ENCODE results near the gene ZCCHC14. TPM values are rescaled to one million over a fixed set of nuclear protein-coding genes. Genes with fewer than 3 reads are reported as not detected.

Gene ZCCHC14
- total and polyA plus RNA-seq, 2 of the 13 experiments (the other 11 are each of a cell fraction or from before 2014, with no cell fraction given) = 12.4 to 12.5 TPM

DNA sequence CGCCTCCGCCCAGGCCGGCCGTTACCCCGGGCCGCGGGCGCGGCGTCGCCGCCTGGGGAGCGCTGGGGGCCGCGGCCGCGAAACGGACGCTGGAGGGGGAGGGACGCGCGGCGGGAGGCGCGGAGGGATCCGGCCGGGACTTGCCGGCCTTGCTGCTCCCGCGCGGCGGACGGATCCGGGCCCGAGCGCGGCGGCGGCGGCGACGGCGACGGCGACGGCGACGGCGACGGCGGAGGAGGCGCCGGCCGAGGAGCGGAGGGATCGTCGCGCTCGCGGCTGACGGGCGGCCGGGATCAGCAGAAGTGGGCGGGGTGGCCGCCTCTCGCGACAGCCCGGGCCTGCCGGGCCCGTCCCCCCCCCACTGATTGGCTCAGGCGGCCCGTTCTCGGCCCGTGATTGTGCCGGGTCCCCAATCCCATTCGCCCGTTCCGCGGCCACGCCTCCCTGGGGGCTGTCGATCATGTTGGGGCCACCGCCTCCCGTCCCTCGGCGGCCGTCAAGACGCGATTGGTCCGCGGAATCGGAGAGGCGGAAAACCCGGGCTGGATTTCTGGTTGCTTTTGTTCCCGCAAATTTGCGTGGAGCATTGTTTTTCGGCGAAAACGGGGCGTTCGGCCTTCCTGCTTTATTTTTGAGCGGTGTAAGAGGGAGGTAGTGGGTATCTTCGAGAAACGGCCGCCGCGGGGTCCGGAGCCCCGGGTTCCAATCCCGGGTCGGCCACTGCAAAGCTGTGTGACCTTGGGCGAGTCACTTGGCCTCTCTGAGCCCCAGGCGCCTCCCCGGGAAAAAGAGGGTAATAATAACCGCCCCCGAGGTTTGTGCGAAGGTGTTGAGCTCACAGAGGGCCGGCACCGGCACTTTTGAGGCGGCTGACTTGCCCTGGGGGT is at the start of gene ZCCHC14 (continued):
- peak; percentile 28; the same call in 1 of the 2 replicates for TF ChIP-seq TFE3 (CRISPR knock-in tag; IDR thresholded peaks at IDR 0.05)
- TF ChIP-seq E2F5 (CRISPR knock-in tag; conservative IDR thresholded peaks at IDR 0.05) = peak; percentile 55; the same call in 1 of the 2 replicates
- TF ChIP-seq ZNF333 (CRISPR knock-in tag; IDR thresholded peaks at IDR 0.05; ENCODE audit: borderline replicate concordance) = no peak
- TF ChIP-seq CEBPB (IDR thresholded peaks at IDR 0.05; ENCODE audit: borderline replicate concordance, low read depth, low read length) = no peak
- TF ChIP-seq SUZ12 (IDR thresholded peaks at IDR 0.05; ENCODE audit: low read depth, low read length) = no peak
- peak; percentile 75; the same call in 1 of the 2 replicates for TF ChIP-seq ZNF580 (CRISPR knock-in tag; IDR thresholded peaks at IDR 0.05; ENCODE audit: borderline replicate concordance, low read depth)
- peak; percentile 65; the same call in 1 of the 2 replicates for TF ChIP-seq SP5 (CRISPR knock-in tag; IDR thresholded peaks at IDR 0.05; ENCODE audit: borderline replicate concordance, low read depth)
- no peak for TF ChIP-seq PHB2 (IDR thresholded peaks at IDR 0.05; ENCODE audit: partially characterized antibody)
- peak; percentile 81; the same call in 1 of the 2 replicates for TF ChIP-seq ZNF329 (CRISPR knock-in tag; IDR thresholded peaks at IDR 0.05; ENCODE audit: low read depth)
- TF ChIP-seq ZSCAN21 (CRISPR knock-in tag; IDR thresholded peaks at IDR 0.05; ENCODE audit: borderline replicate concordance) = no peak; the same call in 1 of the 2 replicates
- no peak for TF ChIP-seq HOXD1 (CRISPR knock-in tag; IDR thresholded peaks at IDR 0.05)
- TF ChIP-seq NFIB (CRISPR knock-in tag; IDR thresholded peaks at IDR 0.05; ENCODE audit: borderline replicate concordance) = no peak
- peak; percentile 64; the same call in 1 of the 2 replicates for TF ChIP-seq SALL2 (CRISPR knock-in tag; IDR thresholded peaks at IDR 0.05)
- TF ChIP-seq, protein P1, sequence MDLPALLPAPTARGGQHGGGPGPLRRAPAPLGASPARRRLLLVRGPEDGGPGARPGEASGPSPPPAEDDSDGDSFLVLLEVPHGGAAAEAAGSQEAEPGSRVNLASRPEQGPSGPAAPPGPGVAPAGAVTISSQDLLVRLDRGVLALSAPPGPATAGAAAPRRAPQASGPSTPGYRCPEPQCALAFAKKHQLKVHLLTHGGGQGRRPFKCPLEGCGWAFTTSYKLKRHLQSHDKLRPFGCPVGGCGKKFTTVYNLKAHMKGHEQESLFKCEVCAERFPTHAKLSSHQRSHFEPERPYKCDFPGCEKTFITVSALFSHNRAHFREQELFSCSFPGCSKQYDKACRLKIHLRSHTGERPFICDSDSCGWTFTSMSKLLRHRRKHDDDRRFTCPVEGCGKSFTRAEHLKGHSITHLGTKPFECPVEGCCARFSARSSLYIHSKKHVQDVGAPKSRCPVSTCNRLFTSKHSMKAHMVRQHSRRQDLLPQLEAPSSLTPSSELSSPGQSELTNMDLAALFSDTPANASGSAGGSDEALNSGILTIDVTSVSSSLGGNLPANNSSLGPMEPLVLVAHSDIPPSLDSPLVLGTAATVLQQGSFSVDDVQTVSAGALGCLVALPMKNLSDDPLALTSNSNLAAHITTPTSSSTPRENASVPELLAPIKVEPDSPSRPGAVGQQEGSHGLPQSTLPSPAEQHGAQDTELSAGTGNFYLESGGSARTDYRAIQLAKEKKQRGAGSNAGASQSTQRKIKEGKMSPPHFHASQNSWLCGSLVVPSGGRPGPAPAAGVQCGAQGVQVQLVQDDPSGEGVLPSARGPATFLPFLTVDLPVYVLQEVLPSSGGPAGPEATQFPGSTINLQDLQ (CRISPR knock-in tag; IDR thresholded peaks at IDR 0.05) = no peak
- TF ChIP-seq TP53 (CRISPR knock-in tag; conservative IDR thresholded peaks at IDR 0.05) = no peak
- TF ChIP-seq ZNF549 (CRISPR knock-in tag; IDR thresholded peaks at IDR 0.05) = no peak
- TF ChIP-seq ZNF20 (CRISPR knock-in tag; IDR thresholded peaks at IDR 0.05) = no peak
- peak; percentile 75; the same call in 1 of the 2 replicates for TF ChIP-seq ZSCAN31 (CRISPR knock-in tag; IDR thresholded peaks at IDR 0.05; ENCODE audit: low read depth)
- TF ChIP-seq TEAD2 (CRISPR knock-in tag; IDR thresholded peaks at IDR 0.05) = no peak
- TF ChIP-seq ZNF44 (CRISPR knock-in tag; IDR thresholded peaks at IDR 0.05) = no peak
- peak; percentile 100 for TF ChIP-seq SKI (IDR thresholded peaks at IDR 0.05; ENCODE audit: partially characterized antibody)
- no peak for TF ChIP-seq SOX6 (IDR thresholded peaks at IDR 0.05)
- TF ChIP-seq SOX6 (CRISPR knock-in tag; IDR thresholded peaks at IDR 0.05) = peak; percentile 90
- TF ChIP-seq, protein P2, sequence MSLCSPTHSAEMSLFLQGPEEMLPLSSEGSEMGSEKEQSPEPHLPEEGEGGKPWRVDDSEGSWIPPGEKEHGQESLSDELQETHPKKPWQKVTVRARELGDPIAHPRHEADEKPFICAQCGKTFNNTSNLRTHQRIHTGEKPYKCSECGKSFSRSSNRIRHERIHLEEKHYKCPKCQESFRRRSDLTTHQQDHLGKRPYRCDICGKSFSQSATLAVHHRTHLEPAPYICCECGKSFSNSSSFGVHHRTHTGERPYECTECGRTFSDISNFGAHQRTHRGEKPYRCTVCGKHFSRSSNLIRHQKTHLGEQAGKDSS (CRISPR knock-in tag; IDR thresholded peaks at IDR 0.05; ENCODE audit: borderline replicate concordance, low read depth) = no peak

Measured in HepG2 (cell line).